COLO668 (cell line): ENCODE measurements around the gene A4GALT.
A peak's percentile ranks its signal among the peaks of the same experiment; 100 is the strongest.

Source experiments
- DNase-seq: peaks from one replicate; lab custom pipeline; 2025; ENCODE audit not compliant: unreplicated experiment; lab: John Stamatoyannopoulos, UW

A4GALT gene

GRCh38 chr22:42653999-42654398 is 66.7 kb downstream of the A4GALT start:
- DNase-seq: no peak

DNA sequence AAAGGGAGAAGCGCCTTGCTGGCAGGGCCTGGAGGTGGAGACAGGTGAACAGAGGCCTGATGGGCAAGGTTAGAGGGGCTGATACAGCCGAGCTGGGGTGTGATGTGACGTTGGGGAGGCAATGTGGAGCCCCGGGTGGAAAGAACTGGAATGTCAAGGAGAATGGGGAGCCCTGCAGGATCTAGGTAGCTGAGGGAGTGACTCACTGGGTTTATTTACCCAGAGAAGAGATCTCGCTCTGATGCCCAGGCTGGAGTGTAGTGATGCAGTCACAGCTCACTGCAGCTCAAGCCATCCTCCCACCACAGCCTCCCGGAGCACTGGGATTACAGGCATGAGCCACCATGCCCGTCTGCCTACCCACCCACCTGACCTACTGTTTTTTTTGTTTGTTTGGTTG is 69.5 kb downstream of the A4GALT start:
- peak; percentile 14 for DNase-seq

DNA sequence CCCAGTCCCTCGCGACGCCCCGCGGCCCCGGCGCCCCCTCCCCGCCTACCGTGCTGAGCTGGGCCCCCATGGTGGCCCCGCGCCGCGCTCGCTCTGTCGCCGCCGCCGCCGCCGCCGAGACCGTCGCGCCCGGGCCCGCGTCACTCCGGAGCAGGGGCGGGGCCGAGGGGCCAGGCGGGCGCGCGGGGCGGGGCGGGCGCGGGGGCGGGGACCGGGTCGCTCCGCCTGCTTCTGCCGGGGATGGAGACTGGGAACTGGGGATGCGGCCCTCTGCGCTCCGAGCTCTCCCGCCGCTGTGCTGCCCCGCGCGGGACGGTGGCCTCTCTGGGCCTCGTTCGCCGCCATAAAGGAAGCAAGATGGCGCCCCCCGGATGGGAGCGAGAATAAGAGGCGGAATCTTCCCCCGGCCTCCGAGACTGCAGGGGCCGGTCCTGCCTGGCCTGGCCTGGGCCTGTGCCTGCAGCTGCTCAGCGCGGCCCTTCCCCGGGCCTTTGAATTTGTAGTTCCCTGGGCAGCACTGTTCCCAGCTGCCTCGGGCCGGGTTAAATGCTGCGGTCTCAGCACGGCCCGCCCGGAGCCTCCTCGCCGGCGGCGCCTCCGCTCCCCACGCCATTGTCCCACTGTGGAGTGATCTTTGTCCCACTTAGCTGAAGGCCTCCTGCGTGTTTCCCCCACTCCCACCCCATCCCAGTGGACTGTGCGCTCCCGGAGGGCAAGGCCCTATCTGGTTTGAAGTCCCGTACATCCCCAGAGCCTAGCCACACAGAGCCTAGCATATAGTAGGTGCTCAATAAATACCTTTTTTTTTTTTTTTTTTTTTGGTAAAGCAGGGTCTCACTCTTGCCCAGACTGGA is 71.2 kb downstream of the A4GALT start, which contains the start of gene CYB5R3:
TSS of gene CYB5R3 (minus strand) at position 147 of the 854 bp plus-strand sequence. CDS start at position 70, 77 bp downstream.
- DNase-seq: peak; percentile 91

DNA sequence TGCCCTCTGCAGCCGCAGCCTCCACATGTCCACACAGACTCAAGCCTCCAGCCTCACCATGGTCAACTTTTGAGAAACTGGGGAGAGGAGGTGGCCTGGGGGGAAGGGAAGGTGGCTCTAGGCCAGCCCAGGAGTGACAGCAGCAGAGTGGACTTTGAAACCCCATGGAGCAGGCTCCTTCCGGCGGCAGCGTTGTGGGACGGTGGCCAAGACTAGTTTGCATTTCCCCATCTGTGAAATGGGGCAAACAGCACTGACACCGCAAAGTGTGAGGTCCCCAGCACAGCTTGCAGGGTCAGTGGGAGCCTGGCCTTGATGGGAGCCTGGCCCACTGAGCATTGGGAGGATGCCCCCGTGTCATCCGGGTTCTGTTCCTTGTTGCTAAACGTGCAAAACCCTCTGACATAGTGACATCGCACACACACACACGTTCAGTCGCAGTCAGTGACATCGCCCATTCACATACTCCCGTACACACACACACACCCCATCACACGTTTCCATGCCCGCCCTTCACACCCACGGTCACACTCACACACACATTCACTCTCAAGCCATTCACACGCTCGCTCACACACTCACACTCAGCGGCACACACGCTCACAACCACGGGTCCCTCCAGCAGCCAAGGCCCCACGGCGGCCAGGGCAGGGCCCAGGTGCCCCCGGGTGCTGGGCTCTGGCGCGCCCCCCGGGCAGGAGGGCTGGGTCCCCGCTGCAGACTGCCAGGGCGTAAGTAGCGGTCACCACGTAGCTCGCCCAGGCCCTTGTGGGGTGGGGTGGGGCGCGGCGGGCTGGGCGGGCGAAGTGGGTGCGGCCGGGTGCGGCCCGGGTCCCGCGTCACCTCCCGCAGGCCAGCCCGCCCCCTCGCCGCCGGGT is 72.1 kb downstream of the A4GALT start:
- DNase-seq: peak; percentile 57

- DNase-seq: no peak
Observed at GRCh38 chr22:42648017-42648367, 72.7 kb downstream of the A4GALT start.

GRCh38 chr22:42646569-42647525 is 73.8 kb downstream of the A4GALT start:
- DNase-seq: peak; percentile 56

DNA sequence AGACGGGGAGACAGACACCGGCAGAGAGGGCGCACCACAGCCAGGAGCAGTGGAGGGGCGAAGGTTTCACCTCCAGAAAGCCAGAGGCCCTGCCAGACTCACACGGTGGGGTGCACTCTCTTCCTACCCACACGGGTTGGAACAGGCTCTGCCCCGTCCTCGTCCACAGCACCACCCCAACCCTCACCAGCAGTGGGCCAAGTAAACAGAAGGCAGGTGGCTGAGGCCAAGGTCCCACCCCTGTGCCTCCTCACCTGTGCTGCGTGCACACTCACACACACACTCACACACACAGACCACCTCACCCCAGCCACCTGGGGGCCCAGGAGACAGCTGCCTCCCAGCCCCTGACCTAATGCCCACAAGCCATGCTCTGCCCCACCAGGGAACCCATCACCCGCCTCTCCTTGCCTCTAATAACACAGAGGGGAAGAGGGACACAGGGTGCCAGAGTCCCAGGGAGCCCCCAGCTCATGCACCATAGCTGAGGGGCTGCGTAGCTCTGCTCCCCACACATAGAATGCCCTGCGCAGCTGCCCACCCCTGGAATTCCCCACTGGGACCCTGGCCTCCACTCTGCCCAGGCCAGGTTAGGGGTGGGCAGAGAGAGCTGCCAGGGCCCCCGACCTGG is 74.6 kb downstream of the A4GALT start:
- DNase-seq: peak; percentile 85

DNA sequence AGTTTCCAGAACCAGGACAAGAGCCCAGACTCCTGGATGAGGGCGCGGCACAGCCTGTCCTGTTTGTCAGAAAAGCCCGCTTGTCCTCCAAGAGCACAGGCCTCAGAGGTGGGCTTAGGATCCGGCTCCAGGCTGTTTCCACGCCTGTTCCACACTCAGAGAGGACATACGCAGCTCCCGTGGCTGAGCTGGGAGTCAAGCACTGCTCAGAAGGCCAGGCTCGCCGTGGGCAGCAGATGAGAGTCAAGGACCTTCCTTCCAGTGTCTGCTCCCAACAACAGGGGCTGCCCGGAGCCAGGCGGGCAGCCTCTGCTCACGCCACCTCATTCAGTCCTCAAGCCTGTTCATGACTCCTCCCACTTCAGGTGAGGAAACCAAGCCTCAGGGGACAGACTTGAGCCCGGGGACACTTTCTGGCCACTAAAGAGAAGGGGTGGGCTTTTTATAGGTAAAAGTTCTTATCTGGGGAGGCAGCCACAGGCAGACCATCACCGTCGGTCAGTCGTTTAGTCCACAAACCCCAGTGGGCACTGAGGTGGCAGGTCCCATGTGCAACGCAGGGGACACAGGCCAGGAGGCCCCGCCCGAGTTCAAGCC is 75.2 kb downstream of the A4GALT start:
- peak; percentile 63 for DNase-seq

DNA sequence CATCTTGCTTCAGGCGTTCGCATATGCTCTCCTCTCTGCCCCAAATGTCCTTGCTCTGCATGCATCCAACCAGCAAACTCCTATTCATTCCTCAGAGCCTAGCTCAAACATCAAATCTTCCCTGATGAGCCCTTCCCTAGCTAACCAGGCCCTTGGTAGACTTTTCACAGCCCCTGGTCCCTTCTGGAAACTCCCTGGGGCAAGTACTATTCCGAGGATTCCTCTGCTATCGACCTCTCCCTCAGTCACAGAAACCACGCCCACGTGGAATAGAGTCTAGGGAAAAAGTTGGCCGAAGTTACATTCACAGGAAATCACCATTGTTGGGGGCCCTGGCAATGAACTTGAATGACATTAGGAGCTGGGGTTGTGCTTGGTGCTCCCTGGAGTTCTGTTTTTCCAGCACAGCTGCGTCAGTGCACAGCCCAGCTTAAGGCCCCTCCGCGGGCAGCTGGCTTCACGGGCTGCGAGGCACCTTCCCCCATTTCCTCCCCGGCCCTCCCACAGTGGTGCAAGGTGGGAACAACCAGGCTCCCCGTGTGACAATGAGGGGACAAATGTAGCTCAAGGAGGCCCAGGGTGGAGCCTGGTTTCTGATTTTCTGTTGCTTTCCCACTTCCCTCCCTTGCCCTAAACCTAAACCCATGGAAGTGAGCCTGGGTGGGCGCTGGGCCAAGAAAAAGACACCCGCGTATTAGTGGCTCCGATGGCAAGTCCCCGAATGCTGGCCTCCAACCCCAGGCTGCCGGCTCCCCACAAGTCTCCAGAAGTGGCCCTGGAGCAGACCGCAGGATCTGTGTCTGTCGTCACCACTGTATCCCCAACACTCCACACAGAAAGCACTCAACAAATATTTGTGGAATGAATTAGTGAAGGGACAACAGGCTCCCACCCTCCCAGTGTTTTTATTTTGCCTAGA is 76.0 kb downstream of the A4GALT start:
- peak; percentile 57 for DNase-seq

GRCh38 chr22:42643634-42644421 is 76.8 kb downstream of the A4GALT start:
- no peak for DNase-seq

DNA sequence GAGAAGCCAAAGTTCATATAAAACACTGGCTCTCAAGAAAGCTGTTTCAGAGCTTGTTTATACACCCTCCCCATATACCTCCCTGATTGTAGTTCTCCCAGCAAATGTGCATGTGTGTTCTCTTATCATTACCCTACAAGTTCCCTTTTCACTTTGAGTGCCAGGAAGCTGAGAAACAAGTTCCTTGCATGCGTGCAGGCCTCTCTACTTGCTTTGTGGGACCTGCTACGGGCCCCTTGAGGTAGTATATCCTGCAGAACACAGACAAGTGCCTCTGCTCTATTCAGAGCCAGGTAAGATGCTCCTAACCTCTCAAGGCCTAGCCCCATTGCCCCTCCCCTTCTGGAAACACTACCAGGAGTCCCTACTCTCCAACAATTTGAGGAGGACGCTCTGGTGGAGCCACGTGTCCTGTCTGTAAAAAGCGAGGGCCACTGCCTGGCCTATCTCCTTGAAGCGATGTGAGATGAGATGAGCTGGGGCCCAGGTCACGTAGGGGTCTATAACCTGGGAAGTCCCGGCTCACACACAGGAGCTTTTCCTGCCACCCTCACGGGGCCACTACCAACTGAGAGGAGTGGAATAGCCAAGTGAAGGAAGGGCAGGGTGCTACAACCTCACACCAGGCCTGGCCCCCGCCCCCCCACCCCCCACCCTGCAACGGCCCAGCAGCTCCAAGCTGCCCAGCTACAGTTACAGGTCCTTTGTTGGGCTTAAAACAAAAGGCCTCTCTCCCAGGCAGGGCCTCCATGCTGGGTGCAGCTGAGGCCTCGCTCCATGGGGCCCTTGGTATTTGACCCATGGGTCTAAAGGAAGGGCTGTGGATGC is 77.7 kb downstream of the A4GALT start:
- DNase-seq: no peak
